SK-N-SH treated with all-trans-retinoic acid at 6 μM for 48 hours (cell line): ENCODE measurements around the gene JMY.

Source experiments
- RARB ChIP-seq: fragments of 250-450 bp; sonication (Bioruptor Pico); IDR thresholded peaks from 2 replicates; pipeline ENCODE4 v1.8.0; 2021; ENCODE audit warnings: mild to moderate bottlenecking, moderate library complexity
- TF ChIP-seq, protein P1 (sequence below): fragments of 250-450 bp; sonication (Bioruptor Pico); IDR thresholded peaks from 2 replicates; pipeline ENCODE4 v1.8.0; 2020; ENCODE audit warnings: mild to moderate bottlenecking, moderate library complexity, borderline replicate concordance
- TF ChIP-seq, protein P2 (sequence below): fragments of 250-450 bp; sonication (Bioruptor Pico); IDR thresholded peaks from 2 replicates; pipeline ENCODE4 v1.5.0; 2020; ENCODE audit warnings: mild to moderate bottlenecking, moderate library complexity

DNA sequence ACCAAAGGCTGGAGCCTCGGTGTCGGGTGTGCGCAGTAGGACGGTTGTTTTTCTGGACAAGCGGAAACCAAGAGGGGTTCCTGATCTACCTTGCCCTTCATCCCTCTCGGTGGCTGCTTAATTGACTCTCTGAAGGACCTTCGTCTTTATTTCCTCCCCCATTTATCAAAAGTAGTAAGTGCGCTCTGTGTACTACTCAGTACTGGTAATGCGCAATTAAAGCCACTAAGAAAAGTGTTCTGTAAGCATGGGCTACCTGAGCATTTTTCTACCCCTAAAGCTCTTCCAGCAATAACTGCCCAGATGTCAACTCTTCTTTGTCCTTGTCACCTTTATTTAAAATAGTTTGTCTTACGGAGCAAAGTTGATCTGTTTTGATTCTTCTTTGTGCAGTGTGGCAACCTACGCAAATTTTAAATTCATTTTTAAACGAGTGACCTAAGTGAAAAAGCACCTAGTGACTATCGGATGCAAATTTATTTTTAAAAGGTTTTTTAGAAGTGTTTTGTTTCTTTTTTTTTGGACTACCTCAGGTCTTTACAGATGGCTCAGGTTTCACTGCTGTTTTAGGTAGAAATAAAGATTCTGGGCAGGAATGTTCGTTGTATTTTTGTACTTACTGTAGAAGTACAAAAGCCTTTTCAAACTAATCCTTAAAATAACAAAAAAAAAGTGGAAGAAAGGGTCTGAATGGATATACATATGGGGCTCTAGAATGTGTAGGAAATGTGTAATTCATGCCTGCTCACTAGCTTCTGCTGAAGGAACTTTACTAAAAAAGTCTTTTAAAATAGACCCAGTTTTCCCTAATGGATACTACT is 2.0 kb downstream of the JMY start:
- TF ChIP-seq, protein P1, sequence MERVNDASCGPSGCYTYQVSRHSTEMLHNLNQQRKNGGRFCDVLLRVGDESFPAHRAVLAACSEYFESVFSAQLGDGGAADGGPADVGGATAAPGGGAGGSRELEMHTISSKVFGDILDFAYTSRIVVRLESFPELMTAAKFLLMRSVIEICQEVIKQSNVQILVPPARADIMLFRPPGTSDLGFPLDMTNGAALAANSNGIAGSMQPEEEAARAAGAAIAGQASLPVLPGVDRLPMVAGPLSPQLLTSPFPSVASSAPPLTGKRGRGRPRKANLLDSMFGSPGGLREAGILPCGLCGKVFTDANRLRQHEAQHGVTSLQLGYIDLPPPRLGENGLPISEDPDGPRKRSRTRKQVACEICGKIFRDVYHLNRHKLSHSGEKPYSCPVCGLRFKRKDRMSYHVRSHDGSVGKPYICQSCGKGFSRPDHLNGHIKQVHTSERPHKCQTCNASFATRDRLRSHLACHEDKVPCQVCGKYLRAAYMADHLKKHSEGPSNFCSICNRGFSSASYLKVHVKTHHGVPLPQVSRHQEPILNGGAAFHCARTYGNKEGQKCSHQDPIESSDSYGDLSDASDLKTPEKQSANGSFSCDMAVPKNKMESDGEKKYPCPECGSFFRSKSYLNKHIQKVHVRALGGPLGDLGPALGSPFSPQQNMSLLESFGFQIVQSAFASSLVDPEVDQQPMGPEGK (CRISPR knock-in tag) = no peak
- TF ChIP-seq RARB (CRISPR knock-in tag) = no peak
- TF ChIP-seq, protein P2, sequence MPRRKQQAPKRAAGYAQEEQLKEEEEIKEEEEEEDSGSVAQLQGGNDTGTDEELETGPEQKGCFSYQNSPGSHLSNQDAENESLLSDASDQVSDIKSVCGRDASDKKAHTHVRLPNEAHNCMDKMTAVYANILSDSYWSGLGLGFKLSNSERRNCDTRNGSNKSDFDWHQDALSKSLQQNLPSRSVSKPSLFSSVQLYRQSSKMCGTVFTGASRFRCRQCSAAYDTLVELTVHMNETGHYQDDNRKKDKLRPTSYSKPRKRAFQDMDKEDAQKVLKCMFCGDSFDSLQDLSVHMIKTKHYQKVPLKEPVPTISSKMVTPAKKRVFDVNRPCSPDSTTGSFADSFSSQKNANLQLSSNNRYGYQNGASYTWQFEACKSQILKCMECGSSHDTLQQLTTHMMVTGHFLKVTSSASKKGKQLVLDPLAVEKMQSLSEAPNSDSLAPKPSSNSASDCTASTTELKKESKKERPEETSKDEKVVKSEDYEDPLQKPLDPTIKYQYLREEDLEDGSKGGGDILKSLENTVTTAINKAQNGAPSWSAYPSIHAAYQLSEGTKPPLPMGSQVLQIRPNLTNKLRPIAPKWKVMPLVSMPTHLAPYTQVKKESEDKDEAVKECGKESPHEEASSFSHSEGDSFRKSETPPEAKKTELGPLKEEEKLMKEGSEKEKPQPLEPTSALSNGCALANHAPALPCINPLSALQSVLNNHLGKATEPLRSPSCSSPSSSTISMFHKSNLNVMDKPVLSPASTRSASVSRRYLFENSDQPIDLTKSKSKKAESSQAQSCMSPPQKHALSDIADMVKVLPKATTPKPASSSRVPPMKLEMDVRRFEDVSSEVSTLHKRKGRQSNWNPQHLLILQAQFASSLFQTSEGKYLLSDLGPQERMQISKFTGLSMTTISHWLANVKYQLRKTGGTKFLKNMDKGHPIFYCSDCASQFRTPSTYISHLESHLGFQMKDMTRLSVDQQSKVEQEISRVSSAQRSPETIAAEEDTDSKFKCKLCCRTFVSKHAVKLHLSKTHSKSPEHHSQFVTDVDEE = no peak
